Measurements from ENCODE around the gene SETBP1.

Gene SETBP1

GRCh38 chr18:44742718-44743311 is 62.1 kb downstream of the SETBP1 start:
- in situ Hi-C loops (cut with MboI; ENCODE audit: low pct_unique_long_range_greater_than_20kb, low sequenced_read_pairs), result no loop called here
- no peak for DNase-seq

GRCh38 chr18:44743631-44744030 is 62.9 kb downstream of the SETBP1 start:
- in situ Hi-C loops (cut with MboI; ENCODE audit: low pct_unique_long_range_greater_than_20kb, low sequenced_read_pairs), result no loop called here
- DNase-seq, result no peak

- DNase-seq, result no peak
- in situ Hi-C loops (cut with MboI; ENCODE audit: low pct_unique_long_range_greater_than_20kb, low sequenced_read_pairs), result no loop called here
Measured at GRCh38 chr18:44744161-44745121, 63.8 kb downstream of the SETBP1 start.

GRCh38 chr18:44747157-44747556 is 66.5 kb downstream of the SETBP1 start:
- no peak for DNase-seq
- in situ Hi-C loops (cut with MboI; ENCODE audit: low pct_unique_long_range_greater_than_20kb, low sequenced_read_pairs), result no loop called here

GRCh38 chr18:44748582-44748981 is 67.9 kb downstream of the SETBP1 start:
- no peak for DNase-seq
- in situ Hi-C loops (cut with MboI; ENCODE audit: low pct_unique_long_range_greater_than_20kb, low sequenced_read_pairs), result no loop called here

GRCh38 chr18:44750774-44751173 is 70.1 kb downstream of the SETBP1 start:
- in situ Hi-C loops (cut with MboI; ENCODE audit: low pct_unique_long_range_greater_than_20kb, low sequenced_read_pairs), result no loop called here
- DNase-seq, result no peak

- no peak for DNase-seq
- in situ Hi-C loops (cut with MboI; ENCODE audit: low pct_unique_long_range_greater_than_20kb, low sequenced_read_pairs), result no loop called here
Measured at GRCh38 chr18:44754567-44754966, 73.9 kb downstream of the SETBP1 start.

- DNase-seq, result peak; percentile 24
- in situ Hi-C loops (cut with MboI; ENCODE audit: low pct_unique_long_range_greater_than_20kb, low sequenced_read_pairs), result no loop called here
Measured at GRCh38 chr18:44758861-44759631, 78.4 kb downstream of the SETBP1 start.

- in situ Hi-C loops (cut with MboI; ENCODE audit: low pct_unique_long_range_greater_than_20kb, low sequenced_read_pairs), result no loop called here
- no peak for DNase-seq
Measured at GRCh38 chr18:44759925-44760342, 79.2 kb downstream of the SETBP1 start.

- DNase-seq, result no peak
- in situ Hi-C loops (cut with MboI; ENCODE audit: low pct_unique_long_range_greater_than_20kb, low sequenced_read_pairs), result no loop called here
Measured at GRCh38 chr18:44761812-44762211, 81.1 kb downstream of the SETBP1 start.

GRCh38 chr18:44763327-44763726 is 82.6 kb downstream of the SETBP1 start:
- no peak for DNase-seq
- in situ Hi-C loops (cut with MboI; ENCODE audit: low pct_unique_long_range_greater_than_20kb, low sequenced_read_pairs), result no loop called here

GRCh38 chr18:44764863-44765262 is 84.2 kb downstream of the SETBP1 start:
- in situ Hi-C loops (cut with MboI; ENCODE audit: low pct_unique_long_range_greater_than_20kb, low sequenced_read_pairs), result no loop called here
- DNase-seq, result no peak

- no peak for DNase-seq
- in situ Hi-C loops (cut with MboI; ENCODE audit: low pct_unique_long_range_greater_than_20kb, low sequenced_read_pairs), result no loop called here
Measured at GRCh38 chr18:44765456-44765855, 84.8 kb downstream of the SETBP1 start.

- in situ Hi-C loops (cut with MboI; ENCODE audit: low pct_unique_long_range_greater_than_20kb, low sequenced_read_pairs), result no loop called here
- DNase-seq, result no peak
Measured at GRCh38 chr18:44766450-44766849, 85.8 kb downstream of the SETBP1 start.

- no peak for DNase-seq
- in situ Hi-C loops (cut with MboI; ENCODE audit: low pct_unique_long_range_greater_than_20kb, low sequenced_read_pairs), result no loop called here
Measured at GRCh38 chr18:44767807-44768206, 87.1 kb downstream of the SETBP1 start.

GRCh38 chr18:44770641-44771040 is 90.0 kb downstream of the SETBP1 start:
- in situ Hi-C loops (cut with MboI; ENCODE audit: low pct_unique_long_range_greater_than_20kb, low sequenced_read_pairs), result no loop called here
- DNase-seq, result no peak

GRCh38 chr18:44771572-44771955 is 90.9 kb downstream of the SETBP1 start:
- DNase-seq, result no peak
- in situ Hi-C loops (cut with MboI; ENCODE audit: low pct_unique_long_range_greater_than_20kb, low sequenced_read_pairs), result no loop called here

- in situ Hi-C loops (cut with MboI; ENCODE audit: low pct_unique_long_range_greater_than_20kb, low sequenced_read_pairs), result no loop called here
- peak; percentile 19 for DNase-seq
Measured at GRCh38 chr18:44771956-44772917, 91.5 kb downstream of the SETBP1 start.

GRCh38 chr18:44773640-44774155 is 93.0 kb downstream of the SETBP1 start:
- in situ Hi-C loops (cut with MboI; ENCODE audit: low pct_unique_long_range_greater_than_20kb, low sequenced_read_pairs), result no loop called here
- no peak for DNase-seq

All from KBM-7 (cell line).